IMR-90 (cell line): Measurements from ENCODE around the gene ZNF718. TPM values are rescaled to one million over a fixed set of nuclear protein-coding genes. Genes with fewer than 3 reads are reported as not detected.

Source experiments
- ATAC-seq: fragments of 200-7000 bp; cut with Tn5 transposase; 2 replicates; pipeline ENCODE4 v1.9.1; 2020; ENCODE audit warnings: low read depth, mild to moderate bottlenecking, moderate library complexity
- BruUV-seq: library from RNA; stranded (reverse); fragments of 400-500 nt; replicated peaks from 2 replicates; lab custom pipeline; 2021; lab: Mats Ljungman, UMichigan
- CTCF ChIA-PET: fragments of 300-600 bp; formaldehyde crosslinking; extraction: SDS; loops from one replicate; lab custom pipeline; 2021; ENCODE audit warnings: antibody characterized with exemption; lab: Yijun Ruan, JAX
- POLR2A ChIA-PET: fragments of 300-600 bp; sonication (Branson Sonifier 250); formaldehyde crosslinking; loops from one replicate; lab custom pipeline; 2022; ENCODE audit warnings: antibody characterized with exemption; ENCODE audit not compliant: unreplicated experiment; lab: Charles Lee
- DNase-seq: peaks from one replicate; pipeline ENCODE4 v3.0.0; 2013
- H2AFZ ChIP-seq: replicated peaks from 2 replicates; pipeline ENCODE3; 2013; ENCODE audit warnings: low read length, mild to moderate bottlenecking; ENCODE audit not compliant: poor library complexity
- H2AK5ac ChIP-seq: 2 replicates; pipeline ENCODE4 v1.6.1; 2013; ENCODE audit warnings: low read depth, low read length, inconsistent platforms
- H2AK9ac ChIP-seq: replicated peaks from 2 replicates; pipeline ENCODE3; 2013; ENCODE audit warnings: mild to moderate bottlenecking, low read depth, low read length, moderate library complexity; ENCODE audit not compliant: poor library complexity
- H2BK120ac ChIP-seq: 2 replicates; pipeline ENCODE4 v1.6.1; 2013; ENCODE audit warnings: low read depth, low read length, inconsistent platforms
- H2BK15ac ChIP-seq: 3 replicates; pipeline ENCODE4 v1.6.1; 2013; ENCODE audit warnings: low read depth, low read length, inconsistent platforms
- H2BK20ac ChIP-seq: 2 replicates; pipeline ENCODE4 v1.6.1; 2013; ENCODE audit warnings: low read depth, mild to moderate bottlenecking, inconsistent platforms, low read length, moderate library complexity
- H2BK5ac ChIP-seq: 2 replicates; pipeline ENCODE4 v1.6.1; 2013; ENCODE audit warnings: mild to moderate bottlenecking, low read depth, low read length, inconsistent platforms; ENCODE audit not compliant: poor library complexity, severe bottlenecking
- H3K14ac ChIP-seq: replicated peaks from 2 replicates; pipeline ENCODE4 v1.6.1; 2013; ENCODE audit warnings: low read depth, low read length, inconsistent platforms
- H3K18ac ChIP-seq: 2 replicates; pipeline ENCODE4 v1.6.1; 2013; ENCODE audit warnings: low read depth, low read length, control low read depth
- H3K23ac ChIP-seq: 2 replicates; pipeline ENCODE4 v1.6.1; 2013; ENCODE audit warnings: low read depth, low read length, inconsistent platforms
- H3K27ac ChIP-seq: 2 replicates; pipeline ENCODE4 v1.5.1; 2013; ENCODE audit warnings: mild to moderate bottlenecking, control low read depth, low read length; ENCODE audit not compliant: insufficient read depth
- H3K27me3 ChIP-seq: 2 replicates; pipeline ENCODE4 v1.6.1; 2013; ENCODE audit warnings: low read length; ENCODE audit not compliant: control insufficient read depth, insufficient read depth
- H3K36me3 ChIP-seq: 2 replicates; pipeline ENCODE4 v1.6.1; 2013; ENCODE audit warnings: low read length, mixed read lengths; ENCODE audit not compliant: control insufficient read depth, insufficient read depth
- H3K4ac ChIP-seq: 2 replicates; pipeline ENCODE4 v1.6.1; 2013; ENCODE audit warnings: low read depth, low read length, inconsistent platforms
- H3K4me1 ChIP-seq: 2 replicates; pipeline ENCODE4 v1.6.1; 2013; ENCODE audit warnings: low read length, mixed read lengths; ENCODE audit not compliant: control insufficient read depth, insufficient read depth
- H3K4me2 ChIP-seq: 2 replicates; pipeline ENCODE4 v1.6.1; 2013; ENCODE audit warnings: low read depth, mild to moderate bottlenecking, control low read depth, low read length, moderate library complexity
- H3K4me3 ChIP-seq: 2 replicates; pipeline ENCODE4 v1.5.1; 2013; ENCODE audit warnings: low read depth, mild to moderate bottlenecking, control low read depth, low read length, moderate library complexity; ENCODE audit not compliant: insufficient read depth
- H3K56ac ChIP-seq: 2 replicates; pipeline ENCODE4 v1.6.1; 2013; ENCODE audit warnings: low read length, inconsistent platforms; ENCODE audit not compliant: insufficient read depth; ENCODE audit errors: extremely low read depth
- H3K79me1 ChIP-seq, 2 experiments: 2 replicates each; pipeline ENCODE4 v1.6.1; 2013; ENCODE audit warnings: low read length in 2 of 2, inconsistent platforms in 1 of 2, low read depth in 1 of 2
- H3K9ac ChIP-seq: 2 replicates; pipeline ENCODE4 v1.6.1; 2013; ENCODE audit warnings: low read depth, low read length, control low read depth
- H3K9me1 ChIP-seq: 2 replicates; pipeline ENCODE4 v1.6.1; 2013; ENCODE audit warnings: low read length, inconsistent platforms; ENCODE audit not compliant: insufficient read depth
- H3K9me3 ChIP-seq: 2 replicates; pipeline ENCODE4 v1.6.1; 2013; ENCODE audit warnings: low read length; ENCODE audit not compliant: control insufficient read depth, insufficient read depth
- H4K20me1 ChIP-seq: 2 replicates; pipeline ENCODE4 v1.6.1; 2013; ENCODE audit warnings: low read length, inconsistent platforms; ENCODE audit not compliant: insufficient read depth
- H4K5ac ChIP-seq: 2 replicates; pipeline ENCODE4 v1.6.1; 2013; ENCODE audit warnings: mild to moderate bottlenecking, low read depth, low read length, control low read depth
- H4K8ac ChIP-seq, 2 experiments: 2 replicates each; pipeline ENCODE4 v1.6.1; 2013; ENCODE audit warnings: low read depth in 2 of 2, low read length in 2 of 2, control low read depth in 1 of 2, inconsistent platforms in 1 of 2
- H4K91ac ChIP-seq: 2 replicates; pipeline ENCODE4 v1.6.1; 2013; ENCODE audit warnings: low read depth, low read length, inconsistent platforms; ENCODE audit not compliant: insufficient read depth
- BHLHE40 ChIP-seq: fragments of 150-350 bp; IDR thresholded peaks from 2 replicates; pipeline ENCODE4 v1.6.1; 2016; ENCODE audit warnings: mild to moderate bottlenecking, low read depth, low read length
- CTCF ChIP-seq: conservative IDR thresholded peaks from 2 replicates; pipeline ENCODE4 v1.5.1; 2012; ENCODE audit warnings: mild to moderate bottlenecking, low read depth, low read length, improper control_type of control experiment
- MAFK ChIP-seq: IDR thresholded peaks from 2 replicates; pipeline ENCODE4 v1.6.1; 2012; ENCODE audit warnings: low read depth, low read length, improper control_type of control experiment
- MXI1 ChIP-seq: IDR thresholded peaks from 2 replicates; pipeline ENCODE4 v1.6.1; 2012; ENCODE audit warnings: low read depth, mild to moderate bottlenecking, low read length, moderate library complexity, borderline replicate concordance
- POLR2A ChIP-seq: IDR thresholded peaks from 2 replicates; pipeline ENCODE4 v1.6.1; 2012; ENCODE audit warnings: mild to moderate bottlenecking, low read depth, low read length
- RAD21 ChIP-seq: IDR thresholded peaks from 2 replicates; pipeline ENCODE4 v1.6.1; 2012; ENCODE audit warnings: low read length, improper control_type of control experiment
- RFX5 ChIP-seq: IDR thresholded peaks from 2 replicates; pipeline ENCODE4 v1.8.0; 2012; ENCODE audit warnings: low read depth, mild to moderate bottlenecking, low read length, moderate library complexity
- SMC3 ChIP-seq: fragments of 150-350 bp; IDR thresholded peaks from 2 replicates; pipeline ENCODE4 v1.6.1; 2016; ENCODE audit warnings: low read depth, mild to moderate bottlenecking, antibody characterized with exemption, low read length, moderate library complexity
- USF2 ChIP-seq: fragments of 150-350 bp; IDR thresholded peaks from 2 replicates; pipeline ENCODE4 v1.6.1; 2017; ENCODE audit warnings: mild to moderate bottlenecking, antibody characterized with exemption, low read length, low read depth
- WGBS, 2 experiments: methylation state at CpG; one replicate each; pipeline versions ENCODE4 v1.1.5 to v1.1.7; 2013; ENCODE audit warnings: missing lambda C conversion rate in 2 of 2; ENCODE audit not compliant: insufficient read length in 1 of 2; ENCODE audit errors: extremely low coverage in 2 of 2; 5-methylcytosine and 5-hydroxymethylcytosine counted together
- dilution Hi-C: fragments of 300-500 bp; cut with HindIII; formaldehyde crosslinking; loops from one replicate; pipeline ENCODE4 v1.14.3; 2018; ENCODE audit warnings: low sequenced_read_pairs; ENCODE audit not compliant: unreplicated experiment
- in situ Hi-C: fragments of 300-500 bp; cut with MboI; formaldehyde crosslinking; loops from 3 replicates; pipeline ENCODE4 v1.14.3; 2019; ENCODE audit warnings: low sequenced_read_pairs, inconsistent platforms, mixed read lengths
- intact Hi-C: fragments of 100-400 bp; cut with micrococcal nuclease; formaldehyde crosslinking; loops from 2 replicates; pipeline ENCODE4 v1.10.0; 2022
- polyA plus RNA-seq, 3 experiments: library from polyadenylated mRNA; depleted of rRNA; stranded (reverse); fragments of >200 nt; gene quantifications; 2 replicates each; pipeline ENCODE4 v1.2.3, GENCODE V29; 2012; ENCODE audit warnings: low replicate concordance in 1 of 3
- total RNA-seq: library from RNA; depleted of rRNA; stranded (reverse); fragments of >200 nt; gene quantifications from 2 replicates; pipeline ENCODE4 v1.2.3, GENCODE V29; 2012

The ZNF718 gene
- total and polyA plus RNA-seq, 2 of the 4 experiments (the other 2 are of a cell fraction): 1.1 to 1.8 TPM

- Histone ChIP-seq H3K4me2 (no peak overlapping the region), H2BK120ac (no peak overlapping the region), H3K18ac (no peak overlapping the region), H3K4me3 (no peak overlapping the region), H2BK15ac (no peak overlapping the region), H3K56ac (no peak overlapping the region), H3K27me3 (no peaks in the 10 kb centered on the region), H2AFZ (no peak overlapping the region), H3K4me1 (no peaks in the 10 kb centered on the region), H3K23ac (no peak overlapping the region), H3K14ac (no peak overlapping the region), H3K9me1 (no peaks in the 10 kb centered on the region), H4K20me1 (no peaks in the 10 kb centered on the region), H3K9me3 (peaks cover 55% of the 10 kb centered on the region), H3K9ac (no peak overlapping the region), H2BK20ac (no peak overlapping the region), H4K8ac (no peak overlapping the region), H3K36me3 (peaks cover 13% of the 10 kb centered on the region), H3K27ac (no peak overlapping the region), H2AK5ac (no peak overlapping the region), H3K79me1 (no peaks in the 10 kb centered on the region), H4K5ac (no peak overlapping the region), H2AK9ac (no peak overlapping the region), H4K91ac (no peak overlapping the region), H2BK5ac (no peak overlapping the region), H3K4ac (no peak overlapping the region)
- CTCF ChIA-PET: no interaction called here
- POLR2A ChIA-PET: no interaction called here
- in situ Hi-C loops: no loop called here
- TF ChIP-seq RFX5: no peak
- no peak for TF ChIP-seq SMC3
- no peak for TF ChIP-seq MXI1
- TF ChIP-seq CTCF: no peak
- no peak for TF ChIP-seq BHLHE40
- TF ChIP-seq POLR2A: no peak
- no peak for TF ChIP-seq MAFK
- no peak for TF ChIP-seq USF2
- TF ChIP-seq RAD21: no peak
- BruUV-seq: no TSS peak
- intact Hi-C loops: no loop called here
- DNase-seq: no peak
- dilution Hi-C loops: no loop called here
- ATAC-seq: no peak
- no CpG with 5 or more reads among the region's 3 CpGs for WGBS, 2 experiments
Measured at GRCh38 chr4:85951-86350, 38.4 kb upstream of the ZNF718 start.
